Heart left ventricle (tissue), 16 donors: Measurements from ENCODE around the gene FAM83G. TPM values are rescaled to one million over a fixed set of nuclear protein-coding genes. Genes with fewer than 3 reads are reported as not detected.

ENCODE experiments used
- ATAC-seq, 4 donors: fragments of 200-7000 bp; cut with Tn5 transposase; one replicate each; pipeline ENCODE4 v1.9.1; 2020 to 2022; ENCODE audit warnings: moderate library complexity in 4 of 4, mild to moderate bottlenecking in 3 of 4, moderate number of reproducible peaks in 1 of 4
- DNase-seq, 5 donors: peaks; one replicate each; pipeline ENCODE4 v3.0.0-alpha.2; 2020
- H3K27ac ChIP-seq, 12 donors: fragments of 200-600 bp; sonication (generic) in 4 of 12; one replicate each; pipeline versions ENCODE4 v1.5.0 to v1.8.0; 2016 to 2022; ENCODE audit warnings: mild to moderate bottlenecking in 2 of 12
- H3K27me3 ChIP-seq, 9 donors: fragments of 200-600 bp; sonication (generic) in 2 of 9; one replicate each; pipeline versions ENCODE4 v1.5.1 to v1.8.0; 2016 to 2022; ENCODE audit warnings: mild to moderate bottlenecking in 3 of 9
- H3K36me3 ChIP-seq, 9 donors: fragments of 200-600 bp; sonication (generic) in 2 of 9; one replicate each; pipeline versions ENCODE4 v1.5.0 to v1.8.0; 2018 to 2022; ENCODE audit warnings: mild to moderate bottlenecking in 2 of 9
- H3K4me1 ChIP-seq, 12 donors: fragments of 200-600 bp; sonication (generic) in 4 of 12; one replicate each; pipeline versions ENCODE4 v1.5.0 to v1.8.0; 2016 to 2022; ENCODE audit warnings: mild to moderate bottlenecking in 3 of 12
- H3K4me3 ChIP-seq, 12 donors: fragments of 200-600 bp; sonication (generic) in 4 of 12; one replicate each; pipeline versions ENCODE4 v1.5.0 to v1.8.0; 2017 to 2022; ENCODE audit warnings: mild to moderate bottlenecking in 9 of 12, moderate library complexity in 4 of 12
- H3K9me3 ChIP-seq, 12 donors: fragments of 200-600 bp; sonication (generic) in 4 of 12; one replicate each; pipeline versions ENCODE4 v1.5.0 to v1.8.0; 2016 to 2022; ENCODE audit warnings: mild to moderate bottlenecking in 1 of 12
- CTCF ChIP-seq, 12 donors: fragments of 200-600 bp; sonication (generic) in 4 of 12; IDR thresholded peaks; one replicate each; pipeline versions ENCODE4 v1.5.0 to v1.8.0; 2018 to 2022; ENCODE audit warnings: antibody characterized with exemption in 12 of 12, mild to moderate bottlenecking in 5 of 12
- POLR2A ChIP-seq, 2 donors: fragments of 450-650 bp; IDR thresholded peaks; one replicate each; pipeline ENCODE4 v1.6.1; 2017; ENCODE audit warnings: antibody characterized with exemption in 2 of 2, mild to moderate bottlenecking in 2 of 2, moderate library complexity in 2 of 2
- WGBS, 4 donors: extraction: QIAGEN DNeasy Blood & Tissue Kit in 2 of 4; methylation state at CpG; one replicate each; pipeline versions ENCODE4 v1.1.5 to v1.1.7; 2013 to 2018; 5-methylcytosine and 5-hydroxymethylcytosine counted together
- intact Hi-C, 10 donors: fragments of 100-400 bp; cut with DNase I; formaldehyde crosslinking; loops; one replicate each; pipeline versions ENCODE4 v1.11.1 to v1.14.2; 2022
- polyA plus RNA-seq, 2 donors: library from polyadenylated mRNA; stranded (reverse); fragments of 200-250 nt; gene quantifications; one replicate each; pipeline ENCODE4 v1.2.3, GENCODE V29; 2013
- total RNA-seq, 9 donors: library from RNA; depleted of rRNA in 2 of 9; stranded (reverse); fragments of >200 nt in 2 of 9; fragmentation: NEBNext Ultra II Directional in 3 of 9; extraction: Animal tissue kit (Norgen Biotek cat#: 25700) in 3 of 9; gene quantifications; one replicate each; pipeline versions ENCODE4 v1.1.0 to v1.2.4, GENCODE V29; 2016 to 2023
- donor health status: ischemic (EF 13 %, LVEDD 7.1; RV severe dilation, severe dysfunction).
- donor health status: healthy with polysubstance abuse.
- donor health status: DM: no; HTN: yes; CAD: no.
- donor health status: DM: no; HTN: no; CAD: no.
- donor health status: ischemic (EF 25% LVEDD 6.9; RV normal size, moderate dysfunction).
- donor health status: ischemic (EF 25% LVEDD 5.7; RV mildly dilated, moderate dysfunction).
- donor health status: healthy.
- donor health status: DM: yes; HTN: yes; CAD: no.
- donor health status: ischemic (EF 35%, LVEDD 5.7; RV mildly dilated, moderate dysfunction).
- donor health status: nonischemic (EF 11% LVEDD 7.7; RV severe dilation, severe dysfunction).
- donor health status: DM: yes; HTN: yes; CAD: no.
- donor health status: PGD.
- donor health status: ischemic (EF 29% LVEDD 5.4; RV normal size, mild dysfunction).
- donor health status: nonischemic (EF 23%, LVEDD 6.1; RV moderate dilation, normal function).

Gene FAM83G
- total and polyA plus RNA-seq, 11 donors: 1.2 to 12.8 (median 1.8) TPM

- Histone ChIP-seq H3K4me1 (peaks cover 0 to 2% (median 0%) of the 10 kb centered on the region in 12 donors), H3K4me3 (no peak overlapping the region), H3K9me3 (no peaks in the 10 kb centered on the region), H3K27me3 (no peaks in the 10 kb centered on the region), H3K27ac (no peak overlapping the region), H3K36me3 (no peaks in the 10 kb centered on the region)
- TF ChIP-seq POLR2A (IDR thresholded peaks at IDR 0.05) (no peak), CTCF (IDR thresholded peaks at IDR 0.05) (peak; percentile 86 to 98 (median 93))
- intact Hi-C loops: no loop called here
- peak; percentile 77 to 92 (median 88) for ATAC-seq
- peak; percentile 72 to 90 (median 81) for DNase-seq
- 36 to 61% (median 39%) methylated on average over 6 to 17 of the region's 17 CpGs for WGBS, 4 donors
Measured at GRCh38 chr17:18960803-18961511, 43.6 kb downstream of the FAM83G start.

- intact Hi-C loops: no loop called here
- no peak overlapping the region for H3K27ac ChIP-seq
- no peak overlapping the region for H3K4me3 ChIP-seq
- ATAC-seq: no peak
- TF ChIP-seq POLR2A (IDR thresholded peaks at IDR 0.05) (no peak), CTCF (IDR thresholded peaks at IDR 0.05) (no peak)
- peaks cover 0 to 2% (median 0%) of the 10 kb centered on the region in 12 donors for H3K4me1 ChIP-seq
- H3K27me3 ChIP-seq: no peaks in the 10 kb centered on the region
- 88 to 93% (median 91%) methylated on average over 11 to 15 of the region's 15 CpGs for WGBS, 4 donors
- H3K9me3 ChIP-seq: no peaks in the 10 kb centered on the region
- DNase-seq: peak in 2 of 5 donors; percentile 11 to 47
- no peaks in the 10 kb centered on the region for H3K36me3 ChIP-seq
Measured at GRCh38 chr17:18960241-18960665, 44.3 kb downstream of the FAM83G start.

- no peak for ATAC-seq
- DNase-seq: peak in 1 of 5 donors; percentile 45
- TF ChIP-seq CTCF (IDR thresholded peaks at IDR 0.05) (no peak), POLR2A (IDR thresholded peaks at IDR 0.05) (no peak)
- intact Hi-C loops: loop anchor here in 2 of 10 donors (5.0 to 10.0 kb wide), 2 partner anchors 45 to 47 kb away; partner anchors contain the start of gene FAM83G (in 1 of the 2)
- Histone ChIP-seq H3K27ac (no peak overlapping the region), H3K27me3 (no peaks in the 10 kb centered on the region), H3K9me3 (no peaks in the 10 kb centered on the region), H3K4me3 (no peak overlapping the region), H3K36me3 (no peaks in the 10 kb centered on the region), H3K4me1 (peaks cover 0 to 2% (median 0%) of the 10 kb centered on the region in 12 donors)
- WGBS, 4 donors: 85 to 93% (median 92%) methylated on average over 4 to 5 of the region's 5 CpGs
Measured at GRCh38 chr17:18959845-18960240, 44.7 kb downstream of the FAM83G start.

- Histone ChIP-seq H3K9me3 (no peaks in the 10 kb centered on the region), H3K36me3 (no peaks in the 10 kb centered on the region), H3K27ac (no peak overlapping the region), H3K27me3 (no peaks in the 10 kb centered on the region), H3K4me3 (no peak overlapping the region), H3K4me1 (peaks cover 0 to 2% (median 0%) of the 10 kb centered on the region in 12 donors)
- DNase-seq (peak in 2 of 5 donors; percentile 21 to 59), ATAC-seq (no peak)
- TF ChIP-seq CTCF (IDR thresholded peaks at IDR 0.05) (no peak), POLR2A (IDR thresholded peaks at IDR 0.05) (no peak)
- whole genome bisulfite sequencing, 4 donors: 80 to 90% (median 85%) methylated on average over 5 to 22 of the region's 22 CpGs
- intact Hi-C loops: loop anchor here in 2 of 10 donors (5.0 to 10.0 kb wide), 2 partner anchors 46 to 48 kb away; partner anchors contain the start of gene FAM83G (in 1 of the 2)
Measured at GRCh38 chr17:18959071-18959844, 45.3 kb downstream of the FAM83G start.
